Activated CD8-positive, alpha-beta memory T cell treated with anti-CD3 and anti-CD28 coated beads, Interleukin-2, amount 50 U/mL, for 24 hours (primary cell): Measurements from ENCODE around the gene ATF7IP.
"Not testable (repeated sequence)": the region's sequence is repeated elsewhere in the genome, so short reads cannot be mapped to it uniquely, and the experiment has no call there.

Source experiments
- DNase-seq: peaks from one replicate; pipeline ENCODE4 v3.0.0-alpha.2; 2020; ENCODE audit errors: extremely low read depth

ATF7IP gene

GRCh38 chr12:14367040-14367661, 1.7 kb downstream of the ATF7IP start:
- no peak for DNase-seq

DNA sequence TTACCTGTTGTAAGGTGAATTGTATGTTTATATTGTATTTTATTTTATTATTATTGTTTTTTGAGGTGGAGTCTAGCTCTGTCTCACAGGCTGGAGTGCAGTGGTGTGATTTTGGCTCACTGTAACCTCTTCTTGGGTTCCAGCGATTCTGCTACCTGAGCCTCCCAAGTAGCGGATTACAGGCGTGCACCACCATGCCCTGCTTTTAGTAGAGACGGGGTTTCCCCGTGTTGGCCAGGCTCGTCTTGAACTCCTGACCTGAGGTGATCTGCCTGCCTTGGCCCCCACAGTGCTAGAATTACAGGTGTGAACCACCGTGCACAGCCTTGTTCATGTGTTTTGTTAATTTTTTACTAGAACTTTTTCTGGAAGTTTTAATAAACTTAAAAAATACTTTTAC, 3.8 kb downstream of the ATF7IP start:
- no peak for DNase-seq

GRCh38 chr12:14373217-14373616, 7.7 kb downstream of the ATF7IP start:
- DNase-seq: no peak

GRCh38 chr12:14379508-14379907, 14.0 kb downstream of the ATF7IP start:
- DNase-seq: no peak

DNA sequence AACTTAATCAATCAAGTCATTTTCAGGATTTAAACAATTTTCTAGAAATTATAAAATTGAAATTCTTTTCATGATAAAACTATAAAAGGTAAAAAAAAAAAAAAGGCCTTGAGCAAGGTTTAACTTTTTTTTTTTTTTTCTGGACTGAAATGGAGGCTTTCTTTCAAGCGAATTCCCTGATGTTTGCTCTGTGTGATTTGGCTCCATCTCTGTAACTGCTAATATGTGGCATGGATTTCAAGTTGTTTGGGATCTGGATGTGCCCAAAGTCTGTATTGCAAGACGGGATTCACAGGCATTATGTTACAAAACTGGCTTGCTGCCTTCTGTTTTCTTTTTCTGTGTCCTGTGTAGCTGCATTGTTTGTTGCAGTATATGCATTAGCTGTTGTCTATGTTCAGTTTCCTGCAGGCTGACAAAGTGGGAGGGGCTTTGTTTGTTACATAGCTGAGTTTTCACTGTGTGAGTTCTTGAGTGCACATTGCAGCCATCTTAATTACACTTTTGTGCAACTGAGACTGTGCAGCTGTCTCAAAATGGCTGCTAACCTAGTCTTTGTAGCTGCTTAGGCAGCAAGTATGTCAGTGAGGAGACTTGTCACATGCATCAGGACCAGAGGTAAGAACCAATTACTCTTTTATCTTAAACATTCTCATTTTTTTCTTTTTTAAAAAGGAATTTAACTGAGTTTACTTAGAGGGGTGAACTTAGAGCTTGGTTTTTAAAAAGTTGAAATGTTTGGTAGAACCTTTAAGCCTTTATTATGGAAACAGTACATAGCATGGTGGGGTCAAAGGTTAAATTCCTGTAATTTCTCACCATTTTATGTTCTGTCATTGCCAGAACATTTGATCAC, 19.5 kb downstream of the ATF7IP start:
- DNase-seq: no peak

DNA sequence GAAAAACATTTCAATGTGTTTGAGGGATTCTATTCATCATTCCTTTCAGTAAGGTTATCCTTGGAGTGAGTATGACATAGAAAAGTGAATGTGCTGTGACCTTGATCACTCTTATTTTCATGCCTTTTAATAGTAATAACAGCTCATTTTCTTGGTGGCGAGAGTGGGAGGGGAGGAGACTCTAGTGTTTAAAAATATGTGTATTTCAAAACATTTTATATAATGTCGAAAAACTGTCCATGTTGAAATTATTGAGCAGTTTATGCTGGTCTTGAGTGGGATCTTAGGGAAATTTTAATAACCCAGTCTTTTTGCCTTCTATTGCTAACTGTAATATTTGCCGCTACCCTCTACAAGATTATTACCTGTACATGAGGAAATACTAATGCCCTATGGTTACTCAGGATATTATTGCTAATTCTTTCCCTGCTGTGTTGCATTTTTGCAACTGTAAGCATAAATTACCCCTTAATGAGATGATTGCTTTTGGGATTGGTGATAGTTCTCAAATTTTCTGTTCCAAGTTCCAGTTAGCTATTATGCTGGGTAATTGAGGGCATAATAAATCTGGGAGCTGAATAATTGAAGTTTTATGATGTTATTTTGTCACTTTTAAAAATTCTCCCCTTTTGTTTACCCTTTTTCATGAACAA, 21.9 kb downstream of the ATF7IP start:
- DNase-seq: no peak

- DNase-seq: no peak
Observed at GRCh38 chr12:14390449-14390848, 25.0 kb downstream of the ATF7IP start.

DNA sequence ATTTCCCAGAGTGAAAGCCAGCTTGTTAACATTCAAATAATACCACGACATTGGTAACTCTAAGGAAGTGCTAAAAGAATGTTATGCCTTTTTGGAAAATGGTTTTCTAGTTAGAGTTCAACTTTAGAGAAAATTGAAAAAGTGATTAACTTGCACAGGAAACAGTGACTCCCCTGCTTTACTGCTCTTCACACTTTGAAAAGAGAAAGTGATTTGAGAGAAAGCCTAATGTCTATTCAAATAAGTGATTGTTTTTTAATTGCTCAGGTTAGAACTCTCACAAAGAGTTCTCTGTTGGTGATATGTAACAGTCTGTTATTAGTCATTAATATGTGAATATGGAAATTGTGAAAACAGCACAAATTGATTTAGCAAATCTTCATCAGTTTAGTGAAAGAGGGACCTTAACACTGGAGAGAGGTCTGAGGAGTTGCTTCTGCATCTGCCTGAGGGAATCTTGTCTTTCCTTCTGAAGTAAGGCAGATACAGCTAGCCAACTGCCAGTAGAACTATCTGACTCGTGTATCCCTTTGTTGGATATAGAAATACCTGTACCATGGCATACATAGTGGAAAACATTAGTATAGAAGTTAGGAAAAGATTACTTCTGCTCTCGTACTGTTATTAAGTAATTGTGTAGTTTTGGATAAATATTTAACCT, 25.5 kb downstream of the ATF7IP start:
- DNase-seq: no peak

DNA sequence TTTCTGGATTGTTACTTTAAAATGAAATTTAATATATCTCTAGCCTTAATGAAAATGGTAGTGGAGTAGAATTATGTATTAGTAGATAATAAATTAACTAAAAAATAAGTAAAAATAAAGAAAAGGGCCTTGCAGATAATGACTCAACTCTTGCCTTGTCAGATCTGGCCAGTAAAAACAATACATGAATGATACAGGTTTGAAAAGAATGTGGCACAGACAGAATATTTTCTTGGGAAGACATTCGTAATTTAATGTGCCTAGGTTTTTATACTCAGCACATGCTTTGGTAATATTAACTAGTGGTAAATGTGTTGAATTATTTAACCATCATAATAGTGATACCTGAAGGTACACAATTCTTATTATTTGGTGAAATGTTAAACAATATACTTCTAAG, 28.3 kb downstream of the ATF7IP start:
- DNase-seq: no peak

DNA sequence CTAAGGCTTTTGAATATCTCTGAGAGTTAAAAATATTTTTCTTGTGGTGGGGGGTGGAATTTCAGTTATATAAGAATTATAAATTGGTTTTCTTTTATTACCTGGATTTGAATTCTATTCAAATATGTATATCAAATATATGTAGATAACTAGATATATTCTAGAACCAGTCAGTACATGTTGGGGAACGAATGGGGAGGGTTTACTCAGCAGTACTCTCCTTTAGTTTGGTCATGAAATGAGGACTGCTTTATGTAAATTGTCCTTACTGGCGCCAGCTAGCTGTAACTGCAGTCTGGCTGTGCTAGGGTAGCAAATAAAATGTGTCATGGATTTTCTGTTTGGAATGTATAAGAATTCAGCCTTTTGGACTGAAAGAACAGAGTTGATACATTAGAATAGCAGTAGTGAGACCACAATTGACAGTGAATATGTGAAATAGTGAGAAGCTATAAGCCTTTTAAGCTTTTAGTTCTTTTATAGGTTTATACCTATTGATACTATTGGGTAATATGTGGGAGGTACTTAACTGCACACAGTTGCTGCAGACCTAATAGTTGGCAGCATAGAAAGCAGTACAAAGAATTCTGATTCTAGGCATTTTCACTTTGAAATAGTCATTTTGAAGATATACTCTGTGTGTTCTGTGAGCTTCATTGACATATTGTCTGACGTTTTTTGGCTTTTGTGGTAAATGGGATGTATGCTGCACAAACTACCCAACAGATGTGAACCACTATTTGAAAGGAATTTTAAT, 29.0 kb downstream of the ATF7IP start:
- no peak for DNase-seq

- no peak for DNase-seq
Observed at GRCh38 chr12:14395074-14395778, 29.7 kb downstream of the ATF7IP start.

- no peak for DNase-seq
Observed at GRCh38 chr12:14396071-14396470, 30.6 kb downstream of the ATF7IP start.

- no peak for DNase-seq
Observed at GRCh38 chr12:14399871-14400270, 34.4 kb downstream of the ATF7IP start.

DNA sequence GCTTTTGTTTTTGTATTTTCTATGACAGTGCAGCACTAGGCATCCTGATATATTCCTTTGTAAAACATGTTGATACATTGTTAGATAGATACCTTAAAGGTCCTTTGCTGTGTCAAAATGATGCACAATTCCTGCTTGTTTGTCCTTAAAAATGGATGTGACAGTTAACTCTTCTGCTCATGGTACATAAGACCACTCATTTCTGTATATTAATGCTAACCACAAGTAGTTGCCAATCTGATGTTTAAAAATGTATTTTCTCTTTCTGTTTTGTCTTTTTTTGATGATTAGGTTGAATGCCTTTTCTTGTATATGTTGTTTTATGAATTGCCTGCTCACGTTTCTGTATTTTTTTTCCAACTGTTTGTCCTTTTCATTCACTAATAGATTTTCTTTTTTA, 35.1 kb downstream of the ATF7IP start:
- no peak for DNase-seq

DNA sequence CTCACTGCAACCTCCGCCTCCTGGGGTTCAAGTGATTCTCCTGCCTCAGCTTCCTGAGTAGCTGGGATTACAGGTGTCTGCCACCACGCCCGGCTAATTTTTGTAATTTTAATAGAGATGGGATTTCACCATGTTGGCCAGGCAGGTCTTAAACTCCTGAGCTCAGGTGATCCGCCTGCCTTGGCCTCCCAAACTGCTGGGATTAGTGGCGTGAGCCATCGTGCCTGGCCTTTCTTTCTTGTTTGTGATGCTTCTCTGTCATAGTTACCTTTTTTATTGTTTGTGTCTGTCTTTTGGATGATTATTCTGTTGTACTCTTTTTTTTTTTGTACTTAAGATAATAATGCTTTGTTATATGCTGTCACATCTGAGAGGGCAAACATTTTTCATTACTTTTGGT, 35.8 kb downstream of the ATF7IP start:
- DNase-seq: not testable (repeated sequence)

DNA sequence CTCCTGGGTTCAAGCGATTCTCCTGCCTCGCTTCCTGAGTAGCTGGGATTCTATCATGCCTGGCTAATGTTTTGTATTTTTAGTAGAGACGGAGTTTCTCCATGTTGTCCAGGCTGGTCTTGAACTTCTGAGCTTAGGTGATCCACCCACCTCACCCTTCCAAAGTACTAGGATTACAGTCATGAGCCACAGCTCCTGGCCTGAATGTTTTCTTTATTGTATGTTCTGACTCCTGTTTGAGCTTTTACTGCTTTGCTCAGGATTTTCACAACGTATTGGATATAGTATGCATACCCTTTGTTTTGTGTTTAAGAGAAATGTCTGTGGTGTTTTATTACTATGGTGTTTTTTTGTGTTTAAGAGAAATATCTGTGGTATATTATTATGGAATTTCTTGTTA, 37.2 kb downstream of the ATF7IP start:
- no peak for DNase-seq

DNA sequence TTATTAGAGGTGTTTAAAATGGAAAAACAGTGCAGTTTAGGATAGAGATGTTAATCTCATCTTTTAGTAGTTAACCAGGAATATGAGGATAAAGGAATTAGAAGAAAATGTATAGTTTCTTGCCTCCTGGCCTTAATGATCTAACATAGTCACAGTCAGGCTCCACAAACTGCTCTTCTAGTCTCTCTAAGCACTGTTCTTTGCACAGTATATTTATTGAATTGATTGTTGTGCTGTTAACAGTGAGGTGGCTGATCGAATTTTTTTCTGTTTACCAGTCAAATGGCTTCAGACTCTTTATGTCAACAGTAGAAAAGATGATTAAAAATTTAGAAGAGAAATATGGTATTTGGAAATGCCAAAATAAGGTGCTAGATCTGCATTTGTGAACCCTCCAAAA, 37.8 kb downstream of the ATF7IP start:
- DNase-seq: no peak

- no peak for DNase-seq
Observed at GRCh38 chr12:14403711-14404196, 38.3 kb downstream of the ATF7IP start.

GRCh38 chr12:14405407-14405806, 39.9 kb downstream of the ATF7IP start:
- not testable (repeated sequence) for DNase-seq

GRCh38 chr12:14408208-14408607, 42.7 kb downstream of the ATF7IP start:
- DNase-seq: no peak

DNA sequence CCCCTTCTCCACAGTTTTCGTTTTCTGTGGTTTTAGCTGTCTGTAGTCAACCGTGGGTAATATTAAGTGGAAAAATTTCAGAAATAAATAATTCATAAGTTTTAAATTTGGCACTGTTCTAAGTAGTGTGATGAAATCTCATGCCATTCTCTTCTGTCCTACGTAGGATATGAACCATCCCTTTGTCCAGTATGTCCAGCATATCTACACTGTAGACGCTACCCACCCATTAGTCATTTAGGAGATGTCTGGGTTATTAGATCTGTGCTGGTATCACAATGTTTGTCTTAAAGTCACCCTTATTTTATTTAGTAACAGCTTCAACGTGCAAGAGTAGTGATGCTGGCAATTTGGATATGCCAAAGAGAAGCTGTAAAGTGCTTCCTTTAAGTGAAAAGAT, 44.7 kb downstream of the ATF7IP start:
- no peak for DNase-seq
